HK-2 (cell line): ENCODE results near the gene LRRC72.

Experiments used
- DNase-seq: peaks from one replicate; pipeline ENCODE4 v3.0.0-alpha.2; 2018; ENCODE audit not compliant: unreplicated experiment

The LRRC72 gene

GRCh38 chr7:16627236-16627635 lies 100.6 kb downstream of the LRRC72 start:
- DNase-seq: no peak

- no peak for DNase-seq
Observed at GRCh38 chr7:16630654-16631053, 104.0 kb downstream of the LRRC72 start.
